Keratinocyte (primary cell): ENCODE data around the gene FABP1.

Experiments
- CTCF ChIP-seq, 3 experiments: IDR thresholded peaks in 1 of 3; conservative IDR thresholded peaks in 1 of 3; optimal IDR thresholded peaks in 1 of 3; 2 replicates in 2 of 3; 3 replicates in 1 of 3; pipeline versions ENCODE3 to v1.5.1; 2011; ENCODE audit warnings: low read length in 3 of 3, mild to moderate bottlenecking in 3 of 3, moderate library complexity in 2 of 3, control low read depth in 1 of 3, inconsistent platforms in 1 of 3; ENCODE audit not compliant: insufficient read depth in 2 of 3; ENCODE audit errors: extremely low read depth in 1 of 3
- EZH2 ChIP-seq: IDR thresholded peaks from one replicate; pipeline ENCODE4 v1.6.1; 2012; ENCODE audit warnings: inconsistent platforms, mild to moderate bottlenecking, low read length, moderate library complexity

- TF ChIP-seq CTCF (optimal IDR thresholded peaks at IDR 0.05 in 1 of 3, IDR thresholded peaks at IDR 0.05 in 1 of 3, conservative IDR thresholded peaks at IDR 0.05 in 1 of 3; ENCODE audit: extremely low read depth in 1 of 3, insufficient read depth in 2 of 3, low read length in 3 of 3), result no peak
- no peak for TF ChIP-seq EZH2
Observed at GRCh38 chr2:88097192-88097591, 30.7 kb downstream of the FABP1 start.
